GM04504 (cell line): Measurements from ENCODE around the gene CRB1.

ENCODE experiments used
- DNase-seq: peaks from one replicate; pipeline ENCODE4 v3.0.0-alpha.2; 2012; ENCODE audit warnings: low read depth

The CRB1 gene

DNA sequence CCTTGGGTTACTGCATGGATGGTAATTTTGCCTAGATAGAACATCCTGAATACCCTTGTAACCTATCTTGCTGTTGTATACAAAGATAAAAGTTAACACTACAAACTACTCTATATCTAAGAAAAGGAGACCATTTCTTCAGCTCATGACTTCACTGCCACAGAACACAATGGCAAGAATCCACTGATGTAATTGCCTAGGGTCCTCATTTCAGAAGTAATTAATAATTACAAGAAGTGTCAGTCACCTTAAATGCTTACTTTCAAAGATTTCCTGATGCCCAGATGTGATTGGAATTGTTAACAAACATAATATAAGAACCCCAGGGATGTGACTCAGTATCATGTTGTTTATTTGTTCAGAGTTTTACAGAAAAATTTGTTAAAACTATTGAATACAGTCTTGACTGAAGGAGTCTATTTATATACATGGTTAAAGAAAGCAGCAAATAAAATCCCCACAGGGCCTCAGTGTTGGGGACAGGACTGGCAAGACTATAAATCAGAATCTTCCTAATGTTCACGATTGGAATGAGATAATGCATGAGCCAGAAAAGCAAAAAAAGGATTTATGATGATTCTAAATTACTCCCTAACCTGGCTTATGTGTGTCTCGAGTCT lies 83.9 kb downstream of the CRB1 start:
- no peak for DNase-seq

GRCh38 chr1:197355248-197355995 lies 87.4 kb downstream of the CRB1 start:
- no peak for DNase-seq

GRCh38 chr1:197356723-197357533 lies 88.9 kb downstream of the CRB1 start:
- no peak for DNase-seq

- no peak for DNase-seq
These were observed 90.9 kb downstream of the CRB1 start for GRCh38 chr1:197358959-197359358.

GRCh38 chr1:197360068-197360467 lies 92.0 kb downstream of the CRB1 start:
- no peak for DNase-seq

DNA sequence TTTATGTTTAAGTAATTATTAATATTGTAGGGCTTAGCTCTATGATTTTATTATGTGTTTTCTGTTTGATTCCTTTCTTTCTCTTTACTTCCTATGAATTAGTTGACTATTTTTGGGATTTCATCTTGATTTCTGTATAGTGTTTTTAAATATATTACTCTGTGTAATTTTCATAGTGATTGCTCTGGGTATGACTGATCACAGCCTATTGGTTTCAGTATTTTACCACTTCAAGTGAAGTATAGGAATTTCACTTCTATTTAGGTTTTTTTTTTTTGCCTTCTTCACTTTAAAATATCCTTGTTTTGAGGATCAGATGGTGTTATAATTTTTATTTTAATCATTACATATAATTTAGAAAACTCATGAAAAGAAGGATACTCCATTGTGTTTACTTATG lies 94.8 kb downstream of the CRB1 start:
- DNase-seq = no peak

DNA sequence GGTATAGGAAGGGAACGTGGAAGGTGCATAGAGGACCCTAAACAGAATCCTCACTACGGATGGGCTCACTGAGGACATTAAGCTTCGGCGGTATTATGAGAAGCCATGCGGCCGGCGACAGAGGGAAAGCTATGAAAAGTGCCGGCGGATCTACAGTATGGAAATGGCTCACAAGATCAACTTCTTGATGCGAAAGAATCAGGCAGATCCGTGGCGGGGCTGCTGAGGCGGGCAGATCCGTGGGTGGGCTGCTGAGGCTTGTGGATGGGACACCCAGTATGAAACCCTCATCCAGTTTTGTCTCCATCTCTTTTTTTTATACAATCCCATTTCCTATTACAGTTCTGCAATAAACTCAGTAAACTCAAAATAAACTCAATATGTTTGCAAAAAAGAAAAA lies 95.8 kb downstream of the CRB1 start:
- no peak for DNase-seq

GRCh38 chr1:197366996-197367395 lies 98.9 kb downstream of the CRB1 start:
- DNase-seq = no peak

DNA sequence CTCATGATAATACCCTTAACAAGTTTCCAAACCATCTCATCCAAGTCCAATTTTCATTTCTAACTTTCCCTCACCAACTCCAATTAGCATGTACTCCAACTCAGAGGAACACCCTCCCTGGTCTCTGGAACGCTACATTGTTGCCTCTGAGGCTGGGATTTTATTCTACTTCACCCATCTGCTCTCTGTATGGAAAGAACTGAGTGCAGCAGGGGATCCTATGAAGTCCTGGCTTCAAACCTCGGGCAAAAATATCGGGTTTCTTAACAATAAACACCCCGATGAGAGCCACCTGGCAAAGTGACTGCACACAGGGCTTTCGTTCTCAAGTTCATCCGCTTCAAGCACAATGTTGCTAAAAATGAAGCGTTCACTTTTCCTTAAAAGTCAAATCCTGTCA lies 99.6 kb downstream of the CRB1 start:
- no peak for DNase-seq

DNA sequence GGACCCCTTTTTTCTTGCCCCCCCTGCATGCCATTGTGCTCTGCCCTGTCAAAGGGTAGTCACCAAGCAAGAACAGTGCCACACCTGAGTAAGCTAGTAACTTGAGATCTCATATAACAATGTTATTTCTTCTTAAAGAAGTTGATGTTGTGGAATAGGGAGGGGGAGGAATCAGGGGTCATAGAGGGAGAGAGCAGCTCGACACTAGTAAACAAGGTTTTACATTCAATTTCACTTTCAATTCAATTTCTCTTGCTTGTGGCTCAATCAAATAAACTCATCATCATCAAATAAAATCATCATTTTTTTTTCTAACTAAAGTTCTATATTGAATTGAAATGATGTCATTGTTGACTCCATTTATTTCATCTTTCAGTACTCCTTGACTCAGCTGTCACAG lies 106.4 kb downstream of the CRB1 start:
- DNase-seq = no peak

- DNase-seq = no peak
These were observed 116.4 kb downstream of the CRB1 start for GRCh38 chr1:197384471-197384870.

GRCh38 chr1:197388801-197389200 lies 120.7 kb downstream of the CRB1 start:
- no peak for DNase-seq

GRCh38 chr1:197390856-197391255 lies 122.8 kb downstream of the CRB1 start:
- no peak for DNase-seq

GRCh38 chr1:197391303-197392226 lies 123.5 kb downstream of the CRB1 start:
- no peak for DNase-seq

DNA sequence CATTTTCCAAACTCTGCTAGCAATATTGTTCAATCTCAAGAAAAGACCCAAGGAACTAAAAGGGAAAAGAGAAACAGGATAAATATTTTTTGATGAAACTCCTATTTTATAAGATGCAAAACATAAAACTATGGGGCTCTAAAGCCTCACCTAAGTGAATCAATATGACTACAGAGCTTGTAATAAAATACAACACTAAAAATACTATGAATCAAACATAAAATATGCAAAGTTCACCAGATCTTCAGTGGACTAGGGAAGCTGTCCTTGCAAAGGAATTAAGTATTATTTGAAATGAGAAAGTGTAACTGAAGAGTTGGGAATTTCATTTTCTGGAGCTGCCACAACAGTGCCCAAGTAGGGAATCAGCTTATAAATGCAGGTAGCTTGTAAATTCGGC lies 124.5 kb downstream of the CRB1 start:
- no peak for DNase-seq

DNA sequence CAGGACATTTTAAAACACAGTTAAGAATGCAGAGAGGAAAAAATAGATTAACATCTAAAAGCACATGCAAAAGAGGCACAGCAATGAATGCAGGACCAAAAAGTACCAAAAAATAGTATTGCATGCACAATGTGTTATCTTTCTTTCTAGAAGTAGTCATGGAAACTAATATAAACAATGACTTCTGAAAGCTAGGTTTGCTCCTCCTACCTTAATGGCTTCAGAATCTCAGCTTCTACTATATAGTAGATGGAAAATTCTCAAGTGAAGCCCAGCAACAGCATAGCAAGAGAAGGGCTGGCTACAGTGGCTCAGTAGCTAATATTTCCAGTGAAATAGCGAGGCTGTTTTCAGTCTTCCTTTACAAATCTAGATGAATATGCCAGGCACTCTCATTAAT lies 125.1 kb downstream of the CRB1 start:
- DNase-seq = no peak

- DNase-seq = no peak
These were observed 125.7 kb downstream of the CRB1 start for GRCh38 chr1:197393772-197394171.

DNA sequence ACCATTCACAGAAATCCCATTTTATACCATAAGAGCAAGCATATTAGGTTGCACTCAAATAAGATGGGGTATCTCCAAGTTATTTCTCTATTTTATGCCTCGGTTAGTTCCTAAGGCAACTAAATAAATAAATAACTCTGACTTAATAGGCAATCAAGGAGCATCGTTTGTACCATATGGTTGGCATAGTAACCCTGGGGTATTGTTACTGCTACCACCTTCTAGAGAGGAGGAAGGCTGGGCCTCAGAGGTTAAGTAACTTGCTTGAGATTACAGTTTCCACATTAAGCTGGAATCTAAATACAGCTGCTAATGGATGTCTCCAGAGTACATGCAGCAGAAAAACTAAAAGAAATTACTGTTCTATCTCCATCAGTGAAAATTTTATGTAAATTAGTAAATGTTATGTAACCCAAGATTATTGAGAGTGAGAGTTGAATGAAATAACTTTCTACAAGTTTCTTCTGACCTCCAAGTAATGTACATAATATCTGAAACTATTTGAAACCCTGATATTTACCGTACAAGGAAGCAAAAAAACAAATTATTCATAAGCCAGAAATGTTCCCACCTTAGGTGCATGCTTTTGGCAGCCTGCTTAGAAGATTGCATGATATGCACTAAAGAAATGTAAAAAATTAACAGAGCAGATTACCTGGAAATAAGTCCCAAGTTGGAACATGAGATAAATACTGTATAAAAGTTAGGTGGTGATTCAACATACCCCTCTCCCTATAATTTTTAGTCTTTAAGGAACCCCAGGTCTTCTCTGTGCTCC lies 127.0 kb downstream of the CRB1 start:
- DNase-seq = no peak

DNA sequence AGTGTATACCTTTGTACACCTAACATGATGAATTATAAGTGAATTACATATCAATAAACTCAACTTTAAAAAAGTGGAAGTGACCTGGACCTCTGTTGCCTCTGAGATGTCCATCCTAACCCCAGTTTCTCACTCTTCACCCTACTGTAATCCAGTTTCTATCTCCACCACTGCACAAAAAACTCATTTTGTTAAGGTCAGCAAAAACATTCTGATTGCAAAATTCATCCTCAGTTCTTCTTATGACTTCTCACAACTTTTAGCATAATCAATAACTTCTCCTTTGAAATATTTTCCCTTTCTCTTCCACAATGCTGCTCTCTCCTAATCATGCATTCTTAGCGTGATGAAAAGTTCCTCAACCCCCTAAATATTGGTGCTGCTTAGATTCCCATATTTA lies 129.8 kb downstream of the CRB1 start:
- DNase-seq = no peak

- no peak for DNase-seq
These were observed 131.9 kb downstream of the CRB1 start for GRCh38 chr1:197399755-197400521.

DNA sequence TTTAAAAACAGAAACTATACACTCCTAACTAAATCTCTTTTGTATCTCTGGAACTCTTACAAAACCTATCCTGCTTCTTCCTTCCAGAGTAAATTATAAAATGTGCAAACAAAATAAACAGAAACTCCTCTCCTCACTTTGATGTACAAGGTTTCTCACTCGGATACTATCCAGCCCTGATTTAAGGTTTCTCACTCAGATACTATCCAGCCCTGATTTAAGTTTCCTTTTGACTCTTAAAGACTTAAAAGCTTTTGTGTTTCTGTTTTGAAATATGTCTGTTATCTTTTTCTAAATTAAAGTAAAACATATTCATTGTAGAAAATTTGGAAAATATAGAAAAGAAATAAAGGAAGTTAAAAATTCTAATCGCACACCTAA lies 132.5 kb downstream of the CRB1 start:
- DNase-seq = no peak
